Lower lobe of right lung (tissue), 2 donors: ENCODE results near the gene TMEM272. TPM values are rescaled to one million over a fixed set of nuclear protein-coding genes. Genes with fewer than 3 reads are reported as not detected.

Experiments used
- ATAC-seq, 2 donors: fragments of 200-7000 bp; cut with Tn5 transposase; one replicate each; pipeline ENCODE4 v1.9.1; 2020 to 2022; ENCODE audit warnings: mild to moderate bottlenecking in 2 of 2, moderate library complexity in 2 of 2
- DNase-seq: peaks from one replicate; pipeline ENCODE4 v3.0.0-alpha.2; 2020
- H3K27ac ChIP-seq: fragments of 200-600 bp; one replicate; pipeline ENCODE4 v1.8.0; 2022
- H3K27me3 ChIP-seq: fragments of 200-600 bp; one replicate; pipeline ENCODE4 v1.8.0; 2022; ENCODE audit warnings: low read depth
- H3K36me3 ChIP-seq: fragments of 200-600 bp; one replicate; pipeline ENCODE4 v1.8.0; 2022; ENCODE audit warnings: mild to moderate bottlenecking
- H3K4me1 ChIP-seq: fragments of 200-600 bp; one replicate; pipeline ENCODE4 v1.8.0; 2022
- H3K4me3 ChIP-seq: fragments of 200-600 bp; one replicate; pipeline ENCODE4 v1.8.0; 2022; ENCODE audit warnings: mild to moderate bottlenecking
- H3K9me3 ChIP-seq: fragments of 200-600 bp; one replicate; pipeline ENCODE4 v1.8.0; 2022
- CTCF ChIP-seq: fragments of 200-600 bp; IDR thresholded peaks from one replicate; pipeline ENCODE4 v1.8.0; 2022; ENCODE audit warnings: antibody characterized with exemption, mild to moderate bottlenecking
- intact Hi-C: fragments of 100-400 bp; cut with DNase I; formaldehyde crosslinking; loops from one replicate; pipeline ENCODE4 v1.11.0; 2022
- total RNA-seq: library from RNA; stranded (reverse); fragmentation: NEBNext Ultra II Directional; extraction: Animal tissue kit (Norgen Biotek cat#: 25700); gene quantifications from one replicate; pipeline ENCODE4 v1.2.1, GENCODE V29; 2021
- donor health status: DM: no; HTN: yes; CAD: no; lungs with severe emphysema.

TMEM272 gene
- total RNA-seq, 1 donor from 2014 or later: 0.09 TPM

- no peaks in the 10 kb centered on the region for H3K27me3 ChIP-seq
- no peaks in the 10 kb centered on the region for H3K9me3 ChIP-seq
- no peak for TF ChIP-seq CTCF
- DNase-seq: no peak
- intact Hi-C loops: no loop called here
- peaks cover 32% of the 10 kb centered on the region for H3K36me3 ChIP-seq
- no peak overlapping the region for H3K4me3 ChIP-seq
- H3K4me1 ChIP-seq: peaks cover 33% of the 10 kb centered on the region
- no peak overlapping the region for H3K27ac ChIP-seq
- no peak for ATAC-seq
These were observed 77.9 kb downstream of the TMEM272 start for GRCh38 chr13:51767100-51767499.

GRCh38 chr13:51765142-51765515 lies 79.8 kb downstream of the TMEM272 start:
- no peak for TF ChIP-seq CTCF
- Histone ChIP-seq H3K36me3 (peaks cover 37% of the 10 kb centered on the region), H3K4me1 (peaks cover 28% of the 10 kb centered on the region), H3K27me3 (no peaks in the 10 kb centered on the region), H3K27ac (peak overlapping the region; percentile 73), H3K4me3 (no peak overlapping the region), H3K9me3 (no peaks in the 10 kb centered on the region)
- intact Hi-C loops: no loop called here
- DNase-seq: no peak
- ATAC-seq: no peak

DNA sequence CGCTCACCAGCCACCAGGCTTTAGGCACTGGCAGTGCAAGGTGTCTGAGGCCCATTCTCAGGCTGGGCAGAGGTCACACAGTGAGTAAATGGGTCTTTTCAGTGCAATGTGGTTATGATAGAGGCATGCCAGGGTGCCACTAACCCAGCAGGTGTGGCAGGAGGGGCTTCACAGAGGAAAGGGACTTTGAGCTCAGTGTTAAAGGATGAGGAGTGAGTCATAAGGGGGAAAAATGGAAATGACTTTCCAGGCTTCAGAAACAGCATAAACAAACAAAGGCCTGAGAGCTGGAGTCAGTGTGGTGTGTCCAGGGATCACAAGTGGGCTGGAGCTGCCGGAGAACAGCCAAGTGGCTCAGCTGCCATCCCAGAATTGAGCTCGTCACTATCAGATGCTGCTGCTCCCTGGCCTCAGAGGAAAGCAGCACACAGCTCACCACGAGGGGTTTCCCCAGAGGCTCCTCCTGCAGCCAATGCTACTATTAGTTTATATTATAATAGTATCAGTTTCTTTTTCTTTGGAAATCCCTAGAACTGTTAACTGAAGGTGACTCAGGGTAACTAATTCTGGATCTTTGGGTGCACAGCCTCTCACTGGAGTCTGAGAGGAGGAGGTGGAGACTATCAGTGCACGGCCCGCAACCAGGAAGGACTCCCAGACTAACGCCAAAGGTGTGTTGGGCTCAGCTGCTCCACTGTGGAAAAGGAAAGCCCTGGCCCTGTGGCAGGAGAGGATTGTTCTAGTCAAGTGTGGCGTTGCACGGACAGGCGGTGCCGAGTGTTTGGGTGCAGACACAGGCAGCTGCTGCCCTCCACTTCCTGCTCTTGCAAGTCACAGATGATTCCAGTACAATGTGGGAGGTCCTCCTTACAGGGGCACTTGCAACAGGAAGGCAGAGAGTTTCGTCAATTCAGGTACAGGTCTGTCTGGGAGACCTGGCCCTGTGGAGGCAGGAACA lies 80.5 kb downstream of the TMEM272 start:
- H3K27ac ChIP-seq: peak overlapping the region; percentile 73

GRCh38 chr13:51763486-51763885 lies 81.5 kb downstream of the TMEM272 start:
- H3K27ac ChIP-seq: no peak overlapping the region
- intact Hi-C loops: no loop called here
- H3K4me1 ChIP-seq: peaks cover 15% of the 10 kb centered on the region

More for the DNA sequence above, 80.5 kb downstream of the TMEM272 start:
- DNase-seq (no peak), ATAC-seq (peak; percentile 86 to 89)
- peaks cover 21% of the 10 kb centered on the region for H3K4me1 ChIP-seq
- intact Hi-C loops: no loop called here
- H3K9me3 ChIP-seq: no peaks in the 10 kb centered on the region
- peak overlapping the region; percentile 27 for H3K4me3 ChIP-seq
- H3K27me3 ChIP-seq: no peaks in the 10 kb centered on the region
- H3K36me3 ChIP-seq: peaks cover 43% of the 10 kb centered on the region
- no peak for TF ChIP-seq CTCF

More at GRCh38 chr13:51763486-51763885, 81.5 kb downstream of the TMEM272 start:
- no peak overlapping the region for H3K4me3 ChIP-seq
- TF ChIP-seq CTCF: no peak
- peaks cover 52% of the 10 kb centered on the region for H3K36me3 ChIP-seq
- ATAC-seq: no peak
- no peaks in the 10 kb centered on the region for H3K9me3 ChIP-seq
- no peak for DNase-seq
- no peaks in the 10 kb centered on the region for H3K27me3 ChIP-seq

Other genes with a start within 250 kb of the TMEM272 start
- gene DHRS12, start 41.0 kb downstream of the TMEM272 start, total RNA-seq: 13.4 TPM
- gene CCDC70, start 16.8 kb upstream of the TMEM272 start, total RNA-seq: not detected
- gene ATP7B, start 166.3 kb upstream of the TMEM272 start, total RNA-seq: 6.3 TPM
- 34.5 TPM for gene ALG11, start 167.2 kb upstream of the TMEM272 start, total RNA-seq
- gene UTP14C, start 179.5 kb upstream of the TMEM272 start, total RNA-seq: 18.4 TPM